ENCODE measurements around the gene DHRS1. TPM values are rescaled to one million over a fixed set of nuclear protein-coding genes. Genes with fewer than 3 reads are reported as not detected.

The DHRS1 gene
- total and polyA plus RNA-seq, 9 of the 15 experiments (the other 6 are each of a cell fraction or from before 2014, with no cell fraction given): 7.3 to 33.6 (median 13.3) TPM

- TF ChIP-seq ZNF318 (IDR thresholded peaks at IDR 0.05; ENCODE audit: borderline replicate concordance in 1 of 2, low read depth in 1 of 2): no peak
- no peak for TF ChIP-seq MCM2 (IDR thresholded peaks at IDR 0.05; ENCODE audit: low read depth)
- TF ChIP-seq TEAD1 (CRISPR knock-in tag; IDR thresholded peaks at IDR 0.05): peak in 1 of 2 experiments; percentile 40; a peak in 1 of 4 replicates
- TF ChIP-seq KLF16 (IDR thresholded peaks at IDR 0.05): peak; percentile 93
- TF ChIP-seq SREBF2 (CRISPR knock-in tag; IDR thresholded peaks at IDR 0.05): no peak
- no peak for TF ChIP-seq CBX3 (IDR thresholded peaks at IDR 0.05; ENCODE audit: borderline replicate concordance in 1 of 2, low read length in 2 of 2)
- no peak for TF ChIP-seq ZHX1 (conservative IDR thresholded peaks at IDR 0.05; ENCODE audit: low read length)
- TF ChIP-seq MTF1 (CRISPR knock-in tag; IDR thresholded peaks at IDR 0.05; ENCODE audit: borderline replicate concordance): no peak
- TF ChIP-seq ZBTB7A (IDR thresholded peaks at IDR 0.05; ENCODE audit: borderline replicate concordance, control insufficient read depth, low read depth, low read length): 0 out of 2 replicates have a peak, but pooled peaks have one; percentile 15
- no peak for TF ChIP-seq TGIF2 (CRISPR knock-in tag; IDR thresholded peaks at IDR 0.05)
- TF ChIP-seq TAF1 (IDR thresholded peaks at IDR 0.05; ENCODE audit: control insufficient read depth, extremely low read depth, insufficient read depth, low read length, severe bottlenecking): peak; percentile 26
- TF ChIP-seq MIER1 (IDR thresholded peaks at IDR 0.05; ENCODE audit: low read depth): no peak
- no peak for TF ChIP-seq PHF20 (IDR thresholded peaks at IDR 0.05; ENCODE audit: partially characterized antibody)
- TF ChIP-seq FUS (optimal IDR thresholded peaks at IDR 0.05; ENCODE audit: low read depth, low read length): no peak
- TF ChIP-seq NR1H2 (CRISPR knock-in tag; IDR thresholded peaks at IDR 0.05): no peak
- TF ChIP-seq CEBPG (CRISPR knock-in tag; IDR thresholded peaks at IDR 0.05): no peak
- no peak for TF ChIP-seq CEBPG (tag; conservative IDR thresholded peaks at IDR 0.05 in 1 of 2, IDR thresholded peaks at IDR 0.05 in 1 of 2)
Measured at GRCh38 chr14:24255931-24256711, 43.5 kb downstream of the DHRS1 start (continued).

Data from K562 (cell line).